H1 (cell line): ENCODE results near the gene RAB31. TPM values are rescaled to one million over a fixed set of nuclear protein-coding genes. Genes with fewer than 3 reads are reported as not detected.

Experiments
- CTCF ChIA-PET: fragments of 300-600 bp; sonication (Branson Sonifier 250); formaldehyde crosslinking; loops from one replicate; lab custom pipeline; 2021; ENCODE audit not compliant: partially characterized antibody; lab: Charles Lee
- POLR2A ChIA-PET: fragments of 300-600 bp; sonication (Branson Sonifier 250); formaldehyde crosslinking; loops from one replicate; lab custom pipeline; 2021; ENCODE audit warnings: inconsistent platforms; ENCODE audit not compliant: partially characterized antibody; lab: Charles Lee
- DNase-seq, 2 experiments: peaks; one replicate each; pipeline versions ENCODE4 v3.0.0 to v3.0.0-alpha.2; 2010 to 2022; ENCODE audit warnings: low spot score in 2 of 2, low read depth in 1 of 2, mixed read lengths in 1 of 2
- FAIRE-seq: peaks from 2 replicates; lab custom pipeline; 2011; peaks lifted over from hg19 to GRCh38; lab: Jason Lieb, UNC
- H2AFZ ChIP-seq: 2 replicates; pipeline ENCODE4 v1.8.1; 2012; ENCODE audit warnings: low read length, inconsistent platforms
- H2AK5ac ChIP-seq: 2 replicates; pipeline ENCODE4 v1.6.1; 2013; ENCODE audit warnings: low read depth, low read length
- H2BK120ac ChIP-seq: replicated peaks from 2 replicates; pipeline ENCODE3; 2013; ENCODE audit warnings: low read depth, low read length, inconsistent platforms
- H2BK12ac ChIP-seq: 2 replicates; pipeline ENCODE4 v1.6.1; 2013; ENCODE audit warnings: low read depth, low read length
- H2BK15ac ChIP-seq: 2 replicates; pipeline ENCODE4 v1.6.1; 2013; ENCODE audit warnings: low read length
- H2BK20ac ChIP-seq: 2 replicates; pipeline ENCODE4 v1.6.1; 2013; ENCODE audit warnings: low read length
- H2BK5ac ChIP-seq: 2 replicates; pipeline ENCODE4 v1.6.1; 2013; ENCODE audit warnings: low read depth, low read length
- H3K14ac ChIP-seq: 2 replicates; pipeline ENCODE4 v1.6.1; 2013; ENCODE audit warnings: inconsistent platforms; ENCODE audit not compliant: insufficient read length
- H3K18ac ChIP-seq: 2 replicates; pipeline ENCODE4 v1.6.1; 2013; ENCODE audit warnings: low read length; ENCODE audit errors: extremely low read depth
- H3K23ac ChIP-seq: 2 replicates; pipeline ENCODE4 v1.6.1; 2013; ENCODE audit warnings: inconsistent platforms; ENCODE audit not compliant: insufficient read length
- H3K23me2 ChIP-seq: 2 replicates; pipeline ENCODE4 v1.6.1; 2013; ENCODE audit warnings: low read depth, low read length
- H3K27ac ChIP-seq: 2 replicates; pipeline ENCODE4 v1.6.1; 2011; ENCODE audit warnings: low read depth, low read length, inconsistent platforms
- H3K27me3 ChIP-seq, 4 experiments: replicated peaks in 1 of 4; 1 replicate in 1 of 4; 2 replicates in 3 of 4; pipeline versions ENCODE4 v1.6.1 to v1.8.1; 2011 to 2013; ENCODE audit warnings: low read length in 3 of 4, mild to moderate bottlenecking in 3 of 4, inconsistent platforms in 2 of 4, mixed read lengths in 2 of 4, moderate library complexity in 1 of 4; ENCODE audit not compliant: control insufficient read depth in 3 of 4, insufficient read depth in 3 of 4; ENCODE audit errors: extremely low read depth in 1 of 4
- H3K36me3 ChIP-seq, 4 experiments: 2 replicates each; pipeline versions ENCODE4 v1.6.1 to v1.8.1; 2011 to 2013; ENCODE audit warnings: mild to moderate bottlenecking in 4 of 4, low read length in 3 of 4, moderate library complexity in 2 of 4, control low read depth in 1 of 4, inconsistent platforms in 1 of 4; ENCODE audit not compliant: insufficient read depth in 4 of 4, control insufficient read depth in 2 of 4
- H3K4ac ChIP-seq: replicated peaks from 2 replicates; pipeline ENCODE3; 2013; ENCODE audit warnings: low read length, low read depth, mixed read lengths, inconsistent platforms; ENCODE audit not compliant: insufficient read length
- H3K4me1 ChIP-seq, 4 experiments: replicated peaks in 1 of 4; 1 replicate in 1 of 4; 2 replicates in 3 of 4; pipeline versions ENCODE4 v1.6.1 to v1.8.1; 2011 to 2013; ENCODE audit warnings: low read length in 3 of 4, inconsistent platforms in 2 of 4, mixed read lengths in 1 of 4; ENCODE audit not compliant: insufficient read depth in 4 of 4, control insufficient read depth in 3 of 4
- H3K4me2 ChIP-seq, 2 experiments: 2 replicates each; pipeline versions ENCODE4 v1.6.1 to v1.8.1; 2011 to 2013; ENCODE audit warnings: low read depth in 2 of 2, low read length in 2 of 2, control low read depth in 1 of 2, inconsistent platforms in 1 of 2, mild to moderate bottlenecking in 1 of 2; ENCODE audit not compliant: insufficient read depth in 1 of 2
- H3K4me3 ChIP-seq, 4 experiments: fragments of 200-600, 300-600 bp in 1 of 4; sonication (generic), shearing (Covaris generic), sonication (Bioruptor Twin) in 1 of 4; 2 replicates each; pipeline versions ENCODE4 v1.5.1 to v1.8.1; 2011 to 2016; ENCODE audit warnings: low read length in 4 of 4, low read depth in 3 of 4, control low read depth in 2 of 4, inconsistent platforms in 2 of 4, mild to moderate bottlenecking in 2 of 4, mixed read lengths in 1 of 4, moderate library complexity in 1 of 4; ENCODE audit not compliant: insufficient read depth in 2 of 4; ENCODE audit errors: extremely low read depth in 1 of 4
- H3K56ac ChIP-seq: replicated peaks from 2 replicates; pipeline ENCODE3; 2013; ENCODE audit warnings: low read depth, mild to moderate bottlenecking, mixed read lengths, low read length, inconsistent platforms; ENCODE audit not compliant: insufficient read length
- H3K79me1 ChIP-seq: 2 replicates; pipeline ENCODE4 v1.6.1; 2013; ENCODE audit warnings: low read depth, low read length, control low read depth
- H3K79me2 ChIP-seq, 2 experiments: 2 replicates each; pipeline versions ENCODE4 v1.6.1 to v1.8.1; 2012 to 2013; ENCODE audit warnings: low read length in 2 of 2, mild to moderate bottlenecking in 2 of 2, inconsistent platforms in 1 of 2; ENCODE audit not compliant: insufficient read depth in 2 of 2, control insufficient read depth in 1 of 2
- H3K9ac ChIP-seq, 4 experiments: replicated peaks in 1 of 4; 1 replicate in 1 of 4; 2 replicates in 3 of 4; pipeline versions ENCODE4 v1.6.1 to v1.8.1; 2011 to 2013; ENCODE audit warnings: low read depth in 3 of 4, low read length in 3 of 4, control low read depth in 2 of 4, mild to moderate bottlenecking in 2 of 4, moderate library complexity in 2 of 4, inconsistent platforms in 1 of 4; ENCODE audit errors: extremely low read depth in 1 of 4
- H3K9me3 ChIP-seq, 2 experiments: 2 replicates each; pipeline versions ENCODE4 v1.6.1 to v1.8.1; 2012 to 2013; ENCODE audit warnings: mild to moderate bottlenecking in 2 of 2, moderate library complexity in 2 of 2, control low read depth in 1 of 2, inconsistent platforms in 1 of 2, low read depth in 1 of 2, low read length in 1 of 2, mixed read lengths in 1 of 2; ENCODE audit not compliant: insufficient read depth in 2 of 2
- H4K20me1 ChIP-seq, 2 experiments: replicated peaks in 1 of 2; 2 replicates each; pipeline versions ENCODE3 to v1.8.1; 2011 to 2013; ENCODE audit warnings: inconsistent platforms in 2 of 2, low read length in 2 of 2, mild to moderate bottlenecking in 1 of 2; ENCODE audit not compliant: insufficient read depth in 2 of 2, control insufficient read depth in 1 of 2
- H4K5ac ChIP-seq: 2 replicates; pipeline ENCODE4 v1.6.1; 2013; ENCODE audit warnings: low read length, low read depth, mixed read lengths, inconsistent platforms; ENCODE audit not compliant: insufficient read length
- H4K8ac ChIP-seq: 2 replicates; pipeline ENCODE4 v1.8.0; 2013; ENCODE audit warnings: mild to moderate bottlenecking, moderate library complexity, low read length, inconsistent platforms; ENCODE audit not compliant: insufficient read depth; ENCODE audit errors: extremely low read depth
- H4K91ac ChIP-seq: replicated peaks from 2 replicates; pipeline ENCODE3; 2013; ENCODE audit warnings: low read length, mixed read lengths, inconsistent platforms; ENCODE audit not compliant: insufficient read length
- BRCA1 ChIP-seq: IDR thresholded peaks from 2 replicates; pipeline ENCODE4 v1.6.1; 2012; ENCODE audit warnings: low read depth, low read length, improper control_type of control experiment
- CEBPB ChIP-seq: IDR thresholded peaks from 2 replicates; pipeline ENCODE4 v1.6.1; 2012; ENCODE audit warnings: low read depth, low read length
- CHD1 ChIP-seq: IDR thresholded peaks from 2 replicates; pipeline ENCODE4 v1.6.1; 2012; ENCODE audit warnings: low read depth, low read length, improper control_type of control experiment
- E2F6 ChIP-seq: IDR thresholded peaks from 2 replicates; pipeline ENCODE4 v1.6.1; 2012; ENCODE audit warnings: inconsistent platforms
- GABPA ChIP-seq: IDR thresholded peaks from 2 replicates; pipeline ENCODE4 v1.6.1; 2011; ENCODE audit warnings: mild to moderate bottlenecking, low read length, moderate library complexity, borderline replicate concordance; ENCODE audit not compliant: insufficient read depth
- GTF2F1 ChIP-seq: IDR thresholded peaks from 2 replicates; pipeline ENCODE4 v1.6.1; 2012; ENCODE audit warnings: low read depth, low read length, improper control_type of control experiment, borderline replicate concordance
- KDM5A ChIP-seq: fragments of 200-600 bp; IDR thresholded peaks from 2 replicates; pipeline ENCODE4 v1.7.1; 2012; ENCODE audit warnings: mild to moderate bottlenecking, low read length, inconsistent platforms, mixed read lengths
- PHF8 ChIP-seq: fragments of 200-600 bp; sonication (generic); conservative IDR thresholded peaks from 2 replicates; pipeline ENCODE4 v1.7.1; 2012; ENCODE audit warnings: low read depth, mild to moderate bottlenecking, inconsistent platforms, low read length, moderate library complexity
- POLR2A ChIP-seq, 2 experiments: IDR thresholded peaks; 1 replicate in 1 of 2; 2 replicates in 1 of 2; pipeline ENCODE4 v1.6.1; 2011; ENCODE audit warnings: low read depth in 2 of 2, low read length in 2 of 2, mild to moderate bottlenecking in 2 of 2; ENCODE audit errors: control extremely low read depth in 1 of 2
- POLR2AphosphoS5 ChIP-seq: IDR thresholded peaks from 2 replicates; pipeline ENCODE4 v1.6.1; 2011; ENCODE audit warnings: low read depth, low read length
- POU5F1 ChIP-seq: IDR thresholded peaks from 2 replicates; pipeline ENCODE4 v1.6.1; 2011; ENCODE audit warnings: low read depth, mild to moderate bottlenecking, low read length, moderate library complexity
- RAD21 ChIP-seq, 2 experiments: IDR thresholded peaks in 1 of 2; conservative IDR thresholded peaks in 1 of 2; 2 replicates each; pipeline ENCODE4 v1.6.1; 2011; ENCODE audit warnings: low read depth in 2 of 2, low read length in 2 of 2, improper control_type of control experiment in 1 of 2, inconsistent platforms in 1 of 2, mild to moderate bottlenecking in 1 of 2, moderate library complexity in 1 of 2
- RNF2 ChIP-seq: fragments of 200-900, 300-1000 bp; sonication (generic); IDR thresholded peaks from 2 replicates; pipeline ENCODE4 v1.7.1; 2016; ENCODE audit warnings: borderline replicate concordance, low read depth, mild to moderate bottlenecking, antibody characterized with exemption, low read length; ENCODE audit not compliant: poor library complexity, severe bottlenecking; ENCODE audit errors: missing control alignments
- SUZ12 ChIP-seq: fragments of 200-600 bp; sonication (generic); IDR thresholded peaks from 2 replicates; pipeline ENCODE4 v1.6.1; 2012; ENCODE audit warnings: mild to moderate bottlenecking, inconsistent platforms, low read length, moderate library complexity, mixed read lengths
- WGBS, 2 experiments: shearing (Covaris generic) in 1 of 2; methylation state at CpG; one replicate each; pipeline versions ENCODE4 v1.1.6 to v1.1.7; 2013 to 2015; ENCODE audit warnings: low lambda C conversion rate in 2 of 2, mixed read lengths in 2 of 2, inconsistent platforms in 1 of 2, low coverage in 1 of 2, missing lambda C conversion rate in 1 of 2; ENCODE audit not compliant: insufficient replicate concordance in 2 of 2, insufficient coverage in 1 of 2, insufficient read length in 1 of 2; ENCODE audit errors: extremely low coverage in 1 of 2, missing lambda C conversion rate in 1 of 2; 5-methylcytosine and 5-hydroxymethylcytosine counted together
- polyA plus RNA-seq, 7 experiments: library from polyadenylated mRNA; depleted of rRNA in 3 of 7; stranded (reverse) in 5 of 7; unstranded in 2 of 7; fragments of >200 nt in 5 of 7; fragments of 200-250 nt in 2 of 7; gene quantifications; 1 replicate in 5 of 7; 2 replicates in 1 of 7; 4 replicates in 1 of 7; pipeline versions ENCODE4 v1.2.1 to v1.2.3, GENCODE V29; 2011 to 2013; ENCODE audit warnings: missing spikeins in 2 of 7, mixed read lengths in 2 of 7
- total RNA-seq: library from RNA; stranded (reverse); fragmentation: NEBNext Ultra II Directional; extraction: Animal tissue kit (Norgen Biotek cat#: 25700); gene quantifications from 2 replicates; pipeline ENCODE4 v1.2.1, GENCODE V29; 2021

Gene RAB31
- total and polyA plus RNA-seq, 2 of the 8 experiments (the other 6 are each of a cell fraction or from before 2014, with no cell fraction given) = 15.2 to 40.9 TPM

DNA sequence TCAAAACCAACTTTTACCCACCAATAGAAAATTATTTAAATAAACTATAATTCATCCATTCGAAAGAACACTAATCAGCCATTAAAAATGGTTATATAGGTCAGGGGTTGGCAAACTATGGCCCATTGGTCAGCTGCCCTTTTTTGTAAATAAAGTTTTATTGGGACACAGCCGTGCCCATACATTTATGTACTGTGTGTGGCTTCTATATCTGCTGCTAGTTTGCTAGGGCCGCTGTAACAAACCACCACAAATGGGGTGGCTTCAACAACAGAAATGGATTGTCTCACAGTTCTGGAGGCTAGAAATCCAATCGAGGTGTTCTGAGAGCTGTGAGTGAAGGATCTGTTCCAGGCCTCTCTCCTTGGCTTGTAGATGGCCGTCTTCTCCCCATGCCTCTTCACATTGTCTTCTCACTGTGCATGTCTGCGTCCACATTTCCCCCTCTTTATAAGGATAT lies 170.7 kb downstream of the RAB31 start:
- Histone ChIP-seq H3K9ac (no peak overlapping the region), H3K56ac (no peak overlapping the region), H3K36me3 (no peaks in the 10 kb centered on the region), H3K4me1 (no peaks in the 10 kb centered on the region), H2BK120ac (no peak overlapping the region), H3K4me3 (no peak overlapping the region), H3K9me3 (no peaks in the 10 kb centered on the region), H3K27me3 (no peaks in the 10 kb centered on the region), H3K23me2 (no peaks in the 10 kb centered on the region), H2BK12ac (no peak overlapping the region), H2AK5ac (no peak overlapping the region), H2AFZ (no peak overlapping the region), H4K5ac (no peak overlapping the region), H2BK20ac (no peak overlapping the region), H4K8ac (no peak overlapping the region), H3K4me2 (no peak overlapping the region), H3K14ac (no peak overlapping the region), H3K18ac (no peak overlapping the region), H3K4ac (no peak overlapping the region), H4K91ac (no peak overlapping the region), H4K20me1 (no peaks in the 10 kb centered on the region), H2BK5ac (no peak overlapping the region), H3K79me2 (no peaks in the 10 kb centered on the region), H3K27ac (no peak overlapping the region), H3K79me1 (no peaks in the 10 kb centered on the region), H3K23ac (no peak overlapping the region), H2BK15ac (no peak overlapping the region)
- CTCF ChIA-PET = no interaction called here
- POLR2A ChIA-PET = interaction anchor here (1.1 kb wide), 1 partner anchor 10 kb away, joined by 4 read pairs; no protein-coding TSS in a partner anchor
- DNase-seq (no peak), FAIRE-seq (no peak)
- WGBS, 2 experiments = 85% methylated on average over 6 of the region's 6 CpGs; no CpG with 5 or more reads in 1 of the 2 experiments
- TF ChIP-seq POLR2AphosphoS5 (no peak), POU5F1 (no peak), PHF8 (no peak), BRCA1 (no peak), SUZ12 (no peak), RNF2 (no peak), RAD21 (IDR thresholded peaks at IDR 0.05 in 1 of 2, conservative IDR thresholded peaks at IDR 0.05 in 1 of 2; ENCODE audit: low read depth in 2 of 2, low read length in 2 of 2) (no peak), GABPA (no peak), CHD1 (no peak), KDM5A (no peak), E2F6 (no peak), POLR2A (IDR thresholded peaks at IDR 0.05; ENCODE audit: control extremely low read depth in 1 of 2, low read depth in 2 of 2, low read length in 2 of 2) (no peak), CEBPB (no peak), GTF2F1 (no peak)
